Nucleus accumbens (tissue), 56 donors: ENCODE measurements around the gene PRR14L.

Experiments used
- DNase-seq, 56 donors: peaks; one replicate each; lab custom pipeline; 2025; lab: John Stamatoyannopoulos, UW

PRR14L gene

GRCh38 chr22:31647523-31648320 is 102.2 kb downstream of the PRR14L start:
- DNase-seq, result no peak

- DNase-seq, result no peak
These were observed 102.9 kb downstream of the PRR14L start for GRCh38 chr22:31647066-31647465.

GRCh38 chr22:31646186-31647019 is 103.5 kb downstream of the PRR14L start:
- peak in 1 of 56 donors; percentile 27 for DNase-seq

GRCh38 chr22:31639436-31640039 is 110.4 kb downstream of the PRR14L start:
- no peak for DNase-seq

- DNase-seq, result peak in 5 of 56 donors; percentile 7 to 35 (median 25)
These were observed 111.9 kb downstream of the PRR14L start for GRCh38 chr22:31637891-31638618.

- DNase-seq, result peak in 1 of 56 donors; percentile 21
These were observed 112.5 kb downstream of the PRR14L start for GRCh38 chr22:31637447-31637890.

- DNase-seq, result no peak
These were observed 114.2 kb downstream of the PRR14L start for GRCh38 chr22:31635638-31636306.

GRCh38 chr22:31631436-31631835 is 118.5 kb downstream of the PRR14L start:
- no peak for DNase-seq
